NCI-H1930 (cell line): ENCODE results near the gene RAD51AP1.

Experiments
- DNase-seq, 2 experiments: peaks; one replicate each; lab custom pipeline; 2025; lab: John Stamatoyannopoulos, UW

Gene RAD51AP1

GRCh38 chr12:4591180-4591687, 52.5 kb downstream of the RAD51AP1 start:
- no peak for DNase-seq

- no peak for DNase-seq
Observed at GRCh38 chr12:4595881-4596280, 57.2 kb downstream of the RAD51AP1 start.

GRCh38 chr12:4603421-4603820, 64.7 kb downstream of the RAD51AP1 start:
- no peak for DNase-seq

- no peak for DNase-seq
Observed at GRCh38 chr12:4603946-4604345, 65.3 kb downstream of the RAD51AP1 start.

GRCh38 chr12:4604684-4605193, 66.0 kb downstream of the RAD51AP1 start:
- peak; percentile 76 to 88 for DNase-seq

GRCh38 chr12:4607056-4607455, 68.4 kb downstream of the RAD51AP1 start:
- DNase-seq = no peak

- no peak for DNase-seq
Observed at GRCh38 chr12:4609071-4609470, 70.4 kb downstream of the RAD51AP1 start.
